T-helper 17 cell (primary cell): ENCODE data around the gene PHC3. TPM values are rescaled to one million over a fixed set of nuclear protein-coding genes. Genes with fewer than 3 reads are reported as not detected.

ENCODE experiments used
- ATAC-seq: fragments of 150-1000 bp; cut with Tn5 transposase; 2 replicates; pipeline ENCODE4 v1.10.0; 2021; ENCODE audit warnings: mild to moderate bottlenecking, moderate library complexity
- DNase-seq, 3 donors: peaks; one replicate each; pipeline versions ENCODE4 v3.0.0 to v3.0.0-alpha.2; 2020 to 2021
- H3K9me3 ChIP-seq: one replicate; pipeline ENCODE4 v1.7.0; 2013; ENCODE audit warnings: low read length, mild to moderate bottlenecking; ENCODE audit not compliant: control insufficient read depth, poor library complexity, severe bottlenecking
- H3K27ac Mint-ChIP-seq: one replicate; pipeline ENCODE4 v1.8.0; 2022; ENCODE audit warnings: mild to moderate bottlenecking, moderate library complexity, mixed read lengths
- H3K27me3 Mint-ChIP-seq: one replicate; pipeline ENCODE4 v1.8.0; 2022; ENCODE audit warnings: mixed read lengths
- H3K36me3 Mint-ChIP-seq: one replicate; pipeline ENCODE4 v1.8.0; 2022; ENCODE audit warnings: low read depth, mixed read lengths
- H3K4me1 Mint-ChIP-seq: one replicate; pipeline ENCODE4 v1.8.0; 2022; ENCODE audit warnings: mild to moderate bottlenecking, mixed read lengths
- H3K4me3 Mint-ChIP-seq: one replicate; pipeline ENCODE4 v1.8.0; 2022; ENCODE audit warnings: mild to moderate bottlenecking, moderate library complexity, mixed read lengths
- total RNA-seq, 4 donors: library from RNA in 2 of 4; stranded (reverse) in 2 of 4; gene quantifications; one replicate each; pipeline ENCODE4 v1.2.3 and lab custom pipeline; 2022 to 2026

Gene PHC3
- total RNA-seq, 2 donors from 2014 or later = 124 to 134 TPM

DNA sequence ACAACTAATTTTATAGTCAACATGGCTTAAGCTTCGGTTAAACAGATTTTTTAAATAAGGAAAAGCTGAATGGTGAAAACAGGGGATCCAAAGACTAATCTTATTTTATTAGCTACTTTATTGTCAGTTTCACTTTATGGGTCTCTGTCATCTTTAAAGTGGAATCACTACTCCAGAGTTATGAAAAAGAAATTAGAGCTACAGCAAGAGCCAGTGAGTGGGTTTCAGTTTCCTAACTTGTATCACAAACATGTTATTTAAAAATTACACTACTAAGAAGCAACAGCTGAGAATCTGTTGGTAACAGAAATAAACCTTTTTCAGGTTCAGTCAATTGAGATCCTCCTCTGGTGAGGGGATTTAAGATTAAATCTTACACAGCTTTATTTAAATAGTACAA lies 10.0 kb downstream of the PHC3 start:
- peaks cover 8% of the 10 kb centered on the region for H3K36me3 Mint-ChIP-seq
- H3K4me3 Mint-ChIP-seq = no peak overlapping the region
- no peaks in the 10 kb centered on the region for H3K27me3 Mint-ChIP-seq
- DNase-seq (no peak), ATAC-seq (no peak)
- H3K9me3 ChIP-seq = no peaks in the 10 kb centered on the region
- peaks cover 30% of the 10 kb centered on the region for H3K4me1 Mint-ChIP-seq
- H3K27ac Mint-ChIP-seq = peak overlapping the region; percentile 24

DNA sequence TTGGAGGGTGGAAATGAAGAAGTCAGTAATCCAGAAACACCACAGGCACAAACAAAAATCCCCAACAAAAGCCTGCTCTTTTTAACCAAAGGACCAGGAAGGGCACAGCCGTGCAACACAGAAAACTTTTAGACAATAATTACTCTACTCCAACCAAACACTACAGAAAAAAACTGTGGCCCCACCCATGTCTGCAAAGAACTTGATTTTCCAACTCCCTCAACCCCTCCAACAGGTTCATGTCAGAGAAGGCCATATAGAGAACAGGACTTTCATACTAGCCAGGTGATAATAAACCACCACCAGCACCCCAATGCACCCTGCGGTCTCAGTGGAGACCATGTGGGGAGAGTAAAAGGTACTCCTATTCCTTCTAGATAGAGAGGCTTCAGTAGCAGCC lies 16.8 kb downstream of the PHC3 start:
- H3K27me3 Mint-ChIP-seq = no peaks in the 10 kb centered on the region
- peaks cover 8% of the 10 kb centered on the region for H3K36me3 Mint-ChIP-seq
- no peak for DNase-seq
- no peaks in the 10 kb centered on the region for H3K9me3 ChIP-seq
- H3K27ac Mint-ChIP-seq = peak overlapping the region; percentile 76
- no peak for ATAC-seq
- peaks cover 45% of the 10 kb centered on the region for H3K4me1 Mint-ChIP-seq
- H3K4me3 Mint-ChIP-seq = peak overlapping the region; percentile 1

DNA sequence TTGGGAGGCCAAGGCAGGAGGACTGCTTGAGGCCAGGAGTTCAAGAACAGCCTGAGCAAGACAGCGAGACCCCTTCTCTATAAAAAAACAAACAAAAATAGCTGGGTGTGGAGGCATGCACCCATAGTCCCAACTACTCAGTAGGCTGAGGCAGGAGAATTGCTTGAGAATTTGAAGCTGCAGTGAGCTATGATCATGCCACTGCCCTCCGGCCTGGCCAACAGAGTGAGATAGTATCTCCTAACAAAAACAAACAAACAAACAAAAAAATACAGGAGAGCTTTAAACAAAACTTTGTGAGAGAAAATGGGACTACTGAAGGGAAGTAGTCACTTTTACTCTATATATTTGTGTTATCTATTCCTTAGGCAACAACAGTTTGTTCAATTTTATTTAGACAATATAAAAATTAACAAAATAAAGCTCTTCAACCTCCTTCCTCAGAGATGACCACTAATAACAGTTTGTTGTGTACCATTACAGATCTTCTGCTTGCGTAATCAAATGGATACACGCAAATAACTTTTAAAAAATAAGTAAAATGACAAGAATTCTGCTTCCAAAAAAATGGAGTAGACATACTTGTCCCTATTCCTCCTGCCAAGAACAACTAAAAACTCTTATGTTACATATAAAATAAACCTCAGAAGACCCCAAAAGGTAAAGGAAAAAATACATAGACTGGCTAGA lies 17.4 kb downstream of the PHC3 start:
- Mint-ChIP-seq H3K27ac (peak overlapping the region; percentile 76), H3K27me3 (no peaks in the 10 kb centered on the region), H3K36me3 (peaks cover 5% of the 10 kb centered on the region), H3K4me3 (no peak overlapping the region), H3K4me1 (peaks cover 47% of the 10 kb centered on the region)
- H3K9me3 ChIP-seq = no peaks in the 10 kb centered on the region
- no peak for DNase-seq
- no peak for ATAC-seq

DNA sequence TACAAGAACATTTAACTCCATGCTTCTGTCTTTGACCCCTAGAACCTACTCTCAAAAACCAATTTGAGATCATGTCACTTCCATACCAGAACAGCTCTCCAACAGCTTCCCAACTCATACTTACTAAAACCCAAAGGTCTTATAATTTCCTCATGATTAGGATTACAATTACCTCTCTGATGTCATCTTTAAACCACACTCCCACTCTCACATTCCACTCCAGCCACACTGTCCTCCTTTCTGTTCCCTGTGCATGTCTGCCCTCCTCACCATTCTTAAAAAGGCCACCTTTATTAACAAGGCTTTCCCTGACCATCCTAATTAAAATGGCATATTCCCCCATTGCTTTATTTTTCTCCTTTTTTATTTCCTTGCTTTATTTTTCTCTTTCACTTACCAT lies 18.9 kb downstream of the PHC3 start:
- Mint-ChIP-seq H3K27me3 (no peaks in the 10 kb centered on the region), H3K27ac (peak overlapping the region; percentile 14), H3K4me1 (peaks cover 45% of the 10 kb centered on the region), H3K4me3 (no peak overlapping the region), H3K36me3 (peaks cover 4% of the 10 kb centered on the region)
- ATAC-seq = no peak
- no peak for DNase-seq
- H3K9me3 ChIP-seq = no peaks in the 10 kb centered on the region

DNA sequence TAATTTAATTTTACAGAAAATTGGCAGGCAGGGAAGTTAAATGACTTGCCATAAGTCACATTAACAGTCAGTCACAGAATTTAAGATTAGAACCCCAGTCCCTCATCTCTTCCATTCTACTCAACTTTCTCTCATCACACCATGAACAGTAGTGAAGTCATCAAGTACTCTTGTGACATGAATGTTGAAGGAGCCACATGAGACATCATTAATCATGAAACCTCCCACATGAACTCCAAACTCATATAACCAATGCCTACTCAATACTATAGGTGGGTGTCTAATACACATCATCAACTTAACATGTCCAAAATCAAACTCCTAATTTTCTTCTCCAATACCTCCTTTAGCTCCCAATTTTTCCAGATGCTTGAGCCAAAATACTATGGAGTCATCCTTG lies 19.5 kb downstream of the PHC3 start:
- no peaks in the 10 kb centered on the region for H3K27me3 Mint-ChIP-seq
- no peak overlapping the region for H3K4me3 Mint-ChIP-seq
- peaks cover 4% of the 10 kb centered on the region for H3K36me3 Mint-ChIP-seq
- DNase-seq (no peak), ATAC-seq (no peak)
- peak overlapping the region; percentile 14 for H3K27ac Mint-ChIP-seq
- peaks cover 46% of the 10 kb centered on the region for H3K4me1 Mint-ChIP-seq
- H3K9me3 ChIP-seq = no peaks in the 10 kb centered on the region

DNA sequence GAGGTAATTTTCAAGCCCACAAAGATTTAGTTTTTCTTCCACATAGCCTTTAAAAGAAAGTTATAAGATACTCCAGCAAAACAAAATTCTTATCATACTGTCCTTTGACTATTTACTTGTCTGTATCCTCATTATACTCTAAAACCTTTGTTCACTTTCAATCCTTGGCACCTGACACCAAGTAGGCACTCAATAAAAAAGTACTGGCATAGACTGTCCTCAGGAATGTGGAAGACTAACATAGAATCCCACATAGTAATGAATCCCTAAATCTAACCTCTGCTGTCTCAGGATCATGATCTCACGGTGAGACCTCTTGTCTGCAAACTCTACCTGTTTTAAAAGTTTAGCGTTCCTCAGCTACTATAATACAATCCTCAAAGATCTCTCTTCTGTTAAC lies 21.6 kb downstream of the PHC3 start:
- no peak overlapping the region for H3K4me3 Mint-ChIP-seq
- H3K4me1 Mint-ChIP-seq = peaks cover 51% of the 10 kb centered on the region
- H3K36me3 Mint-ChIP-seq = peaks cover 6% of the 10 kb centered on the region

DNA sequence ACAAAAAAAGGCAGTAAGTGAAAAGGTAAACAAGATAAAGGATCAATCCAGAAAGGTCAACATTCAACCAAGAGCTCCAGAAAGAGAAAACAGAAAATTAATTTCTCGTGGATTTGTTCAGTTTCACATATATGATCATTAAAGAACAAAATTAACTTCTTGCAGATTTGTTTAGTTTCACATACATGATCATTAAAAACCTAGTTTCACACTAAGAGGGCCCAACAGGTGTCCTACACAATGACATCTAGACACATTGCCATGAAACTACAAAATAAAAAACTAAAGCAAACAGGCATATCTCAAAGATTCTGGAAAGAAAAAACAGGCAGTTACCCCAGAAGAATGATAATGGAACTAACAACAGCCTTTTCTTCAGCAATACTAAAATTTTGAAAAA lies 22.1 kb downstream of the PHC3 start:
- no peaks in the 10 kb centered on the region for H3K9me3 ChIP-seq
- Mint-ChIP-seq H3K4me1 (peaks cover 51% of the 10 kb centered on the region), H3K4me3 (no peak overlapping the region), H3K27ac (peak overlapping the region; percentile 63), H3K27me3 (no peaks in the 10 kb centered on the region), H3K36me3 (peaks cover 8% of the 10 kb centered on the region)
- no peak for DNase-seq
- no peak for ATAC-seq

More for the DNA sequence above, 21.6 kb downstream of the PHC3 start:
- ATAC-seq = no peak
- H3K9me3 ChIP-seq = no peaks in the 10 kb centered on the region
- Mint-ChIP-seq H3K27ac (peak overlapping the region; percentile 63), H3K27me3 (no peaks in the 10 kb centered on the region)
- DNase-seq = no peak

DNA sequence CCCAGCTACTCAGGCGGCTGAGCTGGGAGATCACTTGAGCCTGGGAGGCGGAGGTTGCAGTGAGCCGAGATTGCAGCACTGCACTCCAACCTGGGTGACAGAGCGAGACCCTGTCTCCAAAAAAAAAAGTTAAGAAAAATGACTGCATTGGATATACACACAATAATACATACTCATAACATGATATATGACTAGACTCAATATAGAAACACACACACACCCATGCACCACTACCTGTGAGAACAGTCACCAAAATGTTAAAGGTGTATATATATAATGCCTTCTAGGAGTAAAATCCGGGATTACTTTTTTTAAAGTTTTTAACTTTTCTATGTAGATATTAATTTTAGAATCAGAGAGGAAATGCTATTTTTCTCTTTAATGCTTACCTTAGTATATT lies 25.9 kb downstream of the PHC3 start:
- Mint-ChIP-seq H3K27ac (peak overlapping the region; percentile 89), H3K27me3 (no peaks in the 10 kb centered on the region), H3K4me1 (peaks cover 49% of the 10 kb centered on the region), H3K36me3 (peaks cover 8% of the 10 kb centered on the region), H3K4me3 (peak overlapping the region; percentile 88)
- ATAC-seq (no peak), DNase-seq (no peak)
- H3K9me3 ChIP-seq = no peaks in the 10 kb centered on the region

DNA sequence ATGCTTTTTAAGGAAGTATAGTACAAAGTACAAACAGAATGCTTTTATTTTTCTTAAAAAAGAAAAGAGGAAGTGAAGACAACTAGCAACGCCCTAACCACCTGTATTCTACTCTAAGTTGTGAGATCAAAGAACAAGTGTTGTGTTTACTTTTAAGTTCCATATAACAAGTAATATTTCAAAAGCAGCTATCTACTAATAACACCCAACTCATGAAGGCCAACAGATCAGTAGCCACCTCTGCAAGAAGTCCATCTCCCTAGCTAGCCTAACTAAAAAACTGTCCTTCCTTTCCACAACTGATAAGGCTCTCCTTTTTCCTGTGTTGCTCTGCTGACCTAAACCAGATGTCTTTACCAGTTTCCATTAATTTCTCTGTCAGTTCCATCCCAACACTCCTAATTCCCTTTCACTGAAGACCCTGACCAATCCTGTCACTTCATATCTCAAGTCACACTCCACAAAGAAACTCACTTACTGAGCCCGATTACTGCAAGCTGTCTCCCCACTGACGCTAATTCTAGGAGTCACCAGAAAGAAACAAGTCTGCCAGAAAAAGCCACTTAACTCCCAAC lies 26.9 kb downstream of the PHC3 start:
- H3K27ac Mint-ChIP-seq = peak overlapping the region; percentile 89

DNA sequence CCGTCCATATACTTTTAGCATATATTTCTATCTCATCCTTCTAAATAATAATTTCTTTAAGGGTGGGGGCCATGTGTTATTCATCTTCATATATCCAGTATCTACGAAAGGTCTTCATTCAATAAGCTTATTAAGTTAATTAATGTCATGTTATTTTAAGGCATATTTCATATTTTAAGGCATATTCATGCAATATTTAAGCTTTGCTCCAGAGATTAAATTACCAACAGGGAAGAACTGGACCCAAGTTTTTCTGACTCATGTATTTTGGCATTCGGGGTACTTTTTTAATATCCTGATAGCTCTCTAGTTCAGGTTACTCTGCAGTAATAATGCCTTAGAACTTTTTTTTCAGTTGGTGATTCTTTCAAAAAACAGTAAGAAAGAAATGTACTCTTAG lies 27.4 kb downstream of the PHC3 start:
- Mint-ChIP-seq H3K4me1 (peaks cover 37% of the 10 kb centered on the region), H3K36me3 (peaks cover 7% of the 10 kb centered on the region), H3K4me3 (no peak overlapping the region), H3K27ac (peak overlapping the region; percentile 89), H3K27me3 (no peaks in the 10 kb centered on the region)
- H3K9me3 ChIP-seq = no peaks in the 10 kb centered on the region
- ATAC-seq = no peak
- DNase-seq = no peak

More for the DNA sequence above, 26.9 kb downstream of the PHC3 start:
- DNase-seq (no peak), ATAC-seq (peak; percentile 81)
- peak overlapping the region; percentile 88 for H3K4me3 Mint-ChIP-seq
- peaks cover 7% of the 10 kb centered on the region for H3K36me3 Mint-ChIP-seq
- no peaks in the 10 kb centered on the region for H3K27me3 Mint-ChIP-seq
- peaks cover 41% of the 10 kb centered on the region for H3K4me1 Mint-ChIP-seq
- no peaks in the 10 kb centered on the region for H3K9me3 ChIP-seq

DNA sequence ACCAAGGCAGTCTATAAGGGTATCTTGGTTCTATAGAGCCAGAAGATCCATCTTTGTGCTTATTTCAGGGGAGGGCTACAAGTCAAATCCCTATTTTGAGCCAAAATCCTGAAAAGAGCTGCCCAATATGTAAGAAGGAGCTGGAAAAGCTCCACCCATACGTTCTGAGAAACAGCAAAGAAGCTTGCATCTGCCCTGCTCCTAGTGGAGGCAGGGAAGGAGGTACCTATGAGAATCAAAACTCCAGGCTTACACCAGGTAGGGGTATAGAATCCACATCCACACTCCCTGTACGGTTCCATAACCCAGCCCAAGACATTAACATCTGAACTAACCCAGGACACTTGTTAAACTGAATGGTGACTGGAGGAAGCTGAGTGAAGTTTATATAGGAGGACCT lies 30.0 kb downstream of the PHC3 start:
- no peak for DNase-seq
- peaks cover 34% of the 10 kb centered on the region for H3K4me1 Mint-ChIP-seq
- H3K27me3 Mint-ChIP-seq = no peaks in the 10 kb centered on the region
- H3K27ac Mint-ChIP-seq = no peak overlapping the region
- H3K4me3 Mint-ChIP-seq = no peak overlapping the region
- no peak for ATAC-seq
- peaks cover 7% of the 10 kb centered on the region for H3K36me3 Mint-ChIP-seq
- H3K9me3 ChIP-seq = no peaks in the 10 kb centered on the region

DNA sequence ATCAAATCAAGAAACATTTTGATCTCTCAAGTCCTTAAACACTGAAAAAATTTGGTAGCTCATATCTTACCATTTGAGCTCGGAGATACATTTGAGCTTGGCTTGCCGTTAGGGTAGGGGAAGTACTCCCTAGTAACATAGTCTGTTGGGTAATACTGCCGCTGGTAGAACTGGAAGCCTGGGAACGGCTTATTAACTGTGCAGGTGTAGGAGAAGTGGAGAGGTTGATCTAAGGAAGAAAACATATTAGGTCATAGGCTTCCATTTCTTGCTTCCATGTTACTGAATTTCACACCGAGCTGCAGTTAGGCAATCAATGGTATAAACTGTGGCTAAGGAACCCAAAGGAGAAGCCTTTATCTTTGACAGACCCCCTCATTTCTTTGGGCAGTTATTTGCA lies 32.5 kb downstream of the PHC3 start:
- H3K27me3 Mint-ChIP-seq = no peaks in the 10 kb centered on the region
- no peak overlapping the region for H3K27ac Mint-ChIP-seq
- ATAC-seq (no peak), DNase-seq (no peak)
- peaks cover 3% of the 10 kb centered on the region for H3K36me3 Mint-ChIP-seq
- no peaks in the 10 kb centered on the region for H3K9me3 ChIP-seq
- no peak overlapping the region for H3K4me3 Mint-ChIP-seq
- peaks cover 25% of the 10 kb centered on the region for H3K4me1 Mint-ChIP-seq

DNA sequence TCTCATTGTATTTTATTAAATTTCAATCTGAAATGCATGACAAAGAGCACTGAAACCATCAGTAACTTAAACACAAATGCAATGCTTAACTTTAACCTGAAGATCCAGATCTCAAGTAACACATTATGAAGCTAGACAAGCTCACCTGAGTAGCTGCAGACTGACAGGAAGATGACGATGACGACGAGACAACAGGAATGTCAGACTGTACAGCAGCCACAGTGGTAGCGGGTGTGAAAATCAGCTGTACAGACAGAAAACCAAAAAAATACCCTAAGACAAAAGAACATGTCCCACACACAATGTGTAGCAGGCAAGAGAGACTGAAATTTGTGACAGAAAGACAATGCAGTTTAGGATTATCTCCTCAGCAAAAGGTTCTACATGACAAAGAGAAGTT lies 36.3 kb downstream of the PHC3 start:
- Mint-ChIP-seq H3K4me1 (peaks cover 15% of the 10 kb centered on the region), H3K27ac (peak overlapping the region; percentile 27), H3K36me3 (peaks cover 2% of the 10 kb centered on the region), H3K4me3 (no peak overlapping the region), H3K27me3 (no peaks in the 10 kb centered on the region)
- ATAC-seq (no peak), DNase-seq (no peak)
- H3K9me3 ChIP-seq = no peaks in the 10 kb centered on the region

DNA sequence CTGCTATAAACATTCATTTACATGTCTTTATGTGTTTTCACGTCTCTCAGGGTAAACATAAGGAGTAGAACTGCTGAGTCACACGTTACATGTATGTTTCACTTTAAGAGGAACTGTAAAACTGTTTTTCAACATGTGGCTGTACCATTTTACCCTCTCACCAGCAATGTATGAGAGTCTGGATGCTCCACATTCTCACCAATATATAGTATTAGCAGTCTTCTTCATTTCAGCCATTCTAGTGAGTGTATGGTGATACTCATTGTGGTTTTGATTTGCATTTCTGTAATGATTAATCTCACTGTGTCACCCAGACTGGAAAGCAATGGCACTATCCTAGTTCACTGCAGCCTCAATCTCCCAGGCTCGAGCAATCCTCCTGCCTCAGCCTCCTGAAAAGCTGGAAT lies 37.1 kb downstream of the PHC3 start:
- peaks cover 2% of the 10 kb centered on the region for H3K36me3 Mint-ChIP-seq
- peak overlapping the region; percentile 27 for H3K27ac Mint-ChIP-seq
- no peak for DNase-seq
- no peaks in the 10 kb centered on the region for H3K27me3 Mint-ChIP-seq
- no peak overlapping the region for H3K4me3 Mint-ChIP-seq
- H3K4me1 Mint-ChIP-seq = peaks cover 15% of the 10 kb centered on the region
- no peak for ATAC-seq
- no peaks in the 10 kb centered on the region for H3K9me3 ChIP-seq
